ENCODE measurements around the gene OR3A3.
"Not testable (repeated sequence)": the region's sequence is repeated elsewhere in the genome, so short reads cannot be mapped to it uniquely, and the experiment has no call there.

OR3A3 gene

GRCh38 chr17:3433215-3433614 lies 22.0 kb downstream of the OR3A3 start:
- not testable (repeated sequence) for H3K36me3 Mint-ChIP-seq (ENCODE audit: insufficient read depth); H3K4me1 Mint-ChIP-seq (ENCODE audit: low read depth in 2 of 2); DNase-seq; ATAC-seq (replicated peaks); H3K4me3 Mint-ChIP-seq; H3K27ac Mint-ChIP-seq; H3K9me3 Mint-ChIP-seq
- H3K27me3 Mint-ChIP-seq: peaks cover 21 to 57% of the 10 kb centered on the region in 2 donors

- Mint-ChIP-seq H3K4me3 (no peak within 1 kb of the TSS), H3K4me1 (ENCODE audit: low read depth in 2 of 2) (peaks cover 0 to 2% of the 10 kb centered on the region in 2 donors), H3K36me3 (ENCODE audit: insufficient read depth) (no peaks in the 10 kb centered on the region), H3K27me3 (peaks cover 23 to 59% of the 10 kb centered on the region in 2 donors), H3K9me3 (peaks cover 0 to 6% of the 10 kb centered on the region in 2 donors), H3K27ac (no peak within 1 kb of the TSS)
- DNase-seq (no peak), ATAC-seq (replicated peaks) (no peak)
Measured at GRCh38 chr17:3433741-3434140, 22.6 kb downstream of the OR3A3 start, which contains the start of gene OR1E2. Gene OR1E2 (minus strand): TSS chr17:3433841. CDS start chr17:3433841, 0 bp downstream.

- DNase-seq: no peak
- no peak overlapping the region for H3K4me3 Mint-ChIP-seq
- H3K27ac Mint-ChIP-seq: no peak overlapping the region
- peaks cover 42 to 52% of the 10 kb centered on the region in 2 donors for H3K27me3 Mint-ChIP-seq
- no peak for ATAC-seq (replicated peaks)
- peaks cover 0 to under 1% of the 10 kb centered on the region in 2 donors for H3K9me3 Mint-ChIP-seq
- no peaks in the 10 kb centered on the region for H3K4me1 Mint-ChIP-seq (ENCODE audit: low read depth in 2 of 2)
- H3K36me3 Mint-ChIP-seq (ENCODE audit: insufficient read depth): no peaks in the 10 kb centered on the region
Measured at GRCh38 chr17:3438368-3438767, 27.2 kb downstream of the OR3A3 start.

GRCh38 chr17:3440451-3440850 lies 29.3 kb downstream of the OR3A3 start:
- ATAC-seq (replicated peaks): no peak
- H3K27me3 Mint-ChIP-seq: peaks cover 37 to 45% of the 10 kb centered on the region in 2 donors
- H3K4me1 Mint-ChIP-seq (ENCODE audit: low read depth in 2 of 2): no peaks in the 10 kb centered on the region
- no peaks in the 10 kb centered on the region for H3K36me3 Mint-ChIP-seq (ENCODE audit: insufficient read depth)
- no peak overlapping the region for H3K27ac Mint-ChIP-seq
- H3K4me3 Mint-ChIP-seq: no peak overlapping the region
- DNase-seq: no peak
- H3K9me3 Mint-ChIP-seq: no peaks in the 10 kb centered on the region

- no peaks in the 10 kb centered on the region for H3K4me1 Mint-ChIP-seq (ENCODE audit: low read depth in 2 of 2)
- H3K4me3 Mint-ChIP-seq: no peak overlapping the region
- H3K27me3 Mint-ChIP-seq: peaks cover 28 to 31% of the 10 kb centered on the region in 2 donors
- ATAC-seq (replicated peaks) (no peak), DNase-seq (no peak)
- no peak overlapping the region for H3K27ac Mint-ChIP-seq
- H3K36me3 Mint-ChIP-seq (ENCODE audit: insufficient read depth): no peaks in the 10 kb centered on the region
- H3K9me3 Mint-ChIP-seq: no peaks in the 10 kb centered on the region
Measured at GRCh38 chr17:3447625-3448024, 36.5 kb downstream of the OR3A3 start.

- ATAC-seq (replicated peaks) (no peak), DNase-seq (no peak)
- Mint-ChIP-seq H3K4me3 (no peak overlapping the region), H3K36me3 (ENCODE audit: insufficient read depth) (no peaks in the 10 kb centered on the region), H3K4me1 (ENCODE audit: low read depth in 2 of 2) (no peaks in the 10 kb centered on the region), H3K9me3 (no peaks in the 10 kb centered on the region), H3K27me3 (peaks cover 28 to 29% of the 10 kb centered on the region in 2 donors), H3K27ac (no peak overlapping the region)
Measured at GRCh38 chr17:3448059-3448665, 37.0 kb downstream of the OR3A3 start.

GRCh38 chr17:3466355-3466754 lies 55.2 kb downstream of the OR3A3 start:
- H3K9me3 Mint-ChIP-seq; H3K27ac Mint-ChIP-seq; DNase-seq; H3K36me3 Mint-ChIP-seq (ENCODE audit: insufficient read depth); H3K4me1 Mint-ChIP-seq (ENCODE audit: low read depth in 2 of 2); ATAC-seq (replicated peaks); H3K4me3 Mint-ChIP-seq: not testable (repeated sequence)
- peaks cover 10 to 22% of the 10 kb centered on the region in 2 donors for H3K27me3 Mint-ChIP-seq

- DNase-seq (no peak), ATAC-seq (replicated peaks) (no peak)
- Mint-ChIP-seq H3K27ac (no peak overlapping the region), H3K27me3 (peaks cover 10 to 22% of the 10 kb centered on the region in 2 donors), H3K4me1 (ENCODE audit: low read depth in 2 of 2) (no peaks in the 10 kb centered on the region), H3K4me3 (no peak overlapping the region), H3K9me3 (no peaks in the 10 kb centered on the region), H3K36me3 (ENCODE audit: insufficient read depth) (no peaks in the 10 kb centered on the region)
Measured at GRCh38 chr17:3469529-3469928, 58.4 kb downstream of the OR3A3 start.

- ATAC-seq (replicated peaks): no peak
Measured at GRCh38 chr17:3471599-3471998, 60.4 kb downstream of the OR3A3 start, which contains the start of gene SPATA22. Gene SPATA22 (minus strand): TSS chr17:3471819. CDS start chr17:3469325, 2,494 bp downstream.

GRCh38 chr17:3472137-3472536 lies 61.0 kb downstream of the OR3A3 start:
- peaks cover 3 to 6% of the 10 kb centered on the region in 2 donors for H3K4me1 Mint-ChIP-seq (ENCODE audit: low read depth in 2 of 2)
- no peak for ATAC-seq (replicated peaks)
- H3K27me3 Mint-ChIP-seq: peaks cover 10 to 16% of the 10 kb centered on the region in 2 donors
- no peaks in the 10 kb centered on the region for H3K9me3 Mint-ChIP-seq
- H3K4me3 Mint-ChIP-seq: no peak overlapping the region
- no peaks in the 10 kb centered on the region for H3K36me3 Mint-ChIP-seq (ENCODE audit: insufficient read depth)
- no peak overlapping the region for H3K27ac Mint-ChIP-seq
- no peak for DNase-seq

More at GRCh38 chr17:3471599-3471998, 60.4 kb downstream of the OR3A3 start, which contains the start of gene SPATA22:
- Mint-ChIP-seq H3K27me3 (peaks cover 10 to 19% of the 10 kb centered on the region in 2 donors), H3K4me3 (no peak within 1 kb of the TSS), H3K27ac (no peak within 1 kb of the TSS), H3K9me3 (no peaks in the 10 kb centered on the region), H3K36me3 (ENCODE audit: insufficient read depth) (no peaks in the 10 kb centered on the region), H3K4me1 (ENCODE audit: low read depth in 2 of 2) (peaks cover 3 to 6% of the 10 kb centered on the region in 2 donors)
- no peak for DNase-seq

Data from effector memory CD8-positive, alpha-beta T cell (primary cell).